HG03045 (cell line): Measurements from ENCODE around the gene COL5A1.
"Not testable (repeated sequence)": the region's sequence is repeated elsewhere in the genome, so short reads cannot be mapped to it uniquely, and the experiment has no call there.

Experiments
- ATAC-seq: cut with Tn5 transposase; IDR thresholded peaks from one replicate; pipeline ENCODE4 v1.9.1; 2021; ENCODE audit warnings: mild to moderate bottlenecking, moderate library complexity; ENCODE audit not compliant: unreplicated experiment

Gene COL5A1

GRCh38 chr9:134703730-134704114, 62.1 kb downstream of the COL5A1 start:
- not testable (repeated sequence) for ATAC-seq

GRCh38 chr9:134704498-134704897, 62.9 kb downstream of the COL5A1 start:
- ATAC-seq = no peak

- no peak for ATAC-seq
These were observed 64.2 kb downstream of the COL5A1 start for GRCh38 chr9:134705786-134706185.

- ATAC-seq = no peak
These were observed 64.9 kb downstream of the COL5A1 start for GRCh38 chr9:134706522-134706921.

- no peak for ATAC-seq
These were observed 65.6 kb downstream of the COL5A1 start for GRCh38 chr9:134707031-134707680.

GRCh38 chr9:134707731-134708671, 66.4 kb downstream of the COL5A1 start:
- no peak for ATAC-seq

GRCh38 chr9:134708672-134709038, 67.1 kb downstream of the COL5A1 start:
- no peak for ATAC-seq

GRCh38 chr9:134709512-134710270, 68.1 kb downstream of the COL5A1 start:
- no peak for ATAC-seq

- ATAC-seq = no peak
These were observed 68.6 kb downstream of the COL5A1 start for GRCh38 chr9:134710271-134710540.

- no peak for ATAC-seq
These were observed 69.3 kb downstream of the COL5A1 start for GRCh38 chr9:134710901-134711300.

GRCh38 chr9:134712243-134712642, 70.6 kb downstream of the COL5A1 start:
- ATAC-seq = no peak

- ATAC-seq = no peak
These were observed 71.3 kb downstream of the COL5A1 start for GRCh38 chr9:134712926-134713325.

GRCh38 chr9:134715536-134715935, 73.9 kb downstream of the COL5A1 start:
- ATAC-seq = not testable (repeated sequence)

- ATAC-seq = no peak
These were observed 74.5 kb downstream of the COL5A1 start for GRCh38 chr9:134716067-134716466.

- no peak for ATAC-seq
These were observed 75.5 kb downstream of the COL5A1 start for GRCh38 chr9:134717056-134717455.

GRCh38 chr9:134717924-134718645, 76.5 kb downstream of the COL5A1 start:
- ATAC-seq = no peak

- ATAC-seq = no peak
These were observed 77.7 kb downstream of the COL5A1 start for GRCh38 chr9:134719331-134719730.

- no peak for ATAC-seq
These were observed 78.6 kb downstream of the COL5A1 start for GRCh38 chr9:134720136-134720753.

GRCh38 chr9:134720796-134721195, 79.2 kb downstream of the COL5A1 start:
- ATAC-seq = no peak

GRCh38 chr9:134721344-134721743, 79.7 kb downstream of the COL5A1 start:
- ATAC-seq = no peak
